ENCODE results near the gene TEAD4. TPM values are rescaled to one million over a fixed set of nuclear protein-coding genes. Genes with fewer than 3 reads are reported as not detected.

TEAD4 gene
- total and polyA plus RNA-seq, 2 donors: 1.6 to 15.1 TPM

- Histone ChIP-seq H3K27me3 (ENCODE audit: control insufficient read depth in 2 of 2, insufficient read depth in 1 of 2, low read length in 1 of 2) (peaks cover 0 to 11% of the 10 kb centered on the region in 2 donors), H3K4me3 (ENCODE audit: low read length in 2 of 2) (no peak overlapping the region), H3K27ac (ENCODE audit: low read depth in 1 of 2, low read length in 1 of 2) (no peak overlapping the region), H3K9me3 (ENCODE audit: control insufficient read depth in 2 of 2, insufficient read depth in 1 of 2, low read length in 1 of 2) (no peaks in the 10 kb centered on the region), H3K36me3 (ENCODE audit: control insufficient read depth in 2 of 2, insufficient read depth in 2 of 2, low read length in 1 of 2) (no peaks in the 10 kb centered on the region), H3K4me1 (ENCODE audit: control insufficient read depth in 2 of 2, insufficient read depth in 2 of 2, low read length in 2 of 2) (no peaks in the 10 kb centered on the region)
- no peak for DNase-seq (ENCODE audit: low read depth in 6 of 9, low spot score in 9 of 9)
- 97% methylated on average over 11 of the region's 11 CpGs for WGBS
These were observed 58.1 kb downstream of the TEAD4 start for GRCh38 chr12:3017281-3017680.

GRCh38 chr12:3018284-3019004 is 59.2 kb downstream of the TEAD4 start:
- Histone ChIP-seq H3K4me1 (ENCODE audit: control insufficient read depth in 2 of 2, insufficient read depth in 2 of 2, low read length in 2 of 2) (no peaks in the 10 kb centered on the region), H3K4me3 (ENCODE audit: low read length in 2 of 2) (no peak overlapping the region), H3K36me3 (ENCODE audit: control insufficient read depth in 2 of 2, insufficient read depth in 2 of 2, low read length in 1 of 2) (no peaks in the 10 kb centered on the region), H3K9me3 (ENCODE audit: control insufficient read depth in 2 of 2, insufficient read depth in 1 of 2, low read length in 1 of 2) (no peaks in the 10 kb centered on the region), H3K27ac (ENCODE audit: low read depth in 1 of 2, low read length in 1 of 2) (no peak overlapping the region), H3K27me3 (ENCODE audit: control insufficient read depth in 2 of 2, insufficient read depth in 1 of 2, low read length in 1 of 2) (peaks cover 0 to 11% of the 10 kb centered on the region in 2 donors)
- WGBS: 94% methylated on average over 15 of the region's 15 CpGs
- DNase-seq (ENCODE audit: low read depth in 6 of 9, low spot score in 9 of 9): no peak

- H3K27me3 ChIP-seq (ENCODE audit: control insufficient read depth in 2 of 2, insufficient read depth in 1 of 2, low read length in 1 of 2): peaks cover 0 to 11% of the 10 kb centered on the region in 2 donors
- no peaks in the 10 kb centered on the region for H3K36me3 ChIP-seq (ENCODE audit: control insufficient read depth in 2 of 2, insufficient read depth in 2 of 2, low read length in 1 of 2)
- H3K27ac ChIP-seq (ENCODE audit: low read depth in 1 of 2, low read length in 1 of 2): no peak overlapping the region
- no peaks in the 10 kb centered on the region for H3K4me1 ChIP-seq (ENCODE audit: control insufficient read depth in 2 of 2, insufficient read depth in 2 of 2, low read length in 2 of 2)
- no peaks in the 10 kb centered on the region for H3K9me3 ChIP-seq (ENCODE audit: control insufficient read depth in 2 of 2, insufficient read depth in 1 of 2, low read length in 1 of 2)
- WGBS: 91% methylated on average over 25 of the region's 25 CpGs
- no peak for DNase-seq (ENCODE audit: low read depth in 6 of 9, low spot score in 9 of 9)
- H3K4me3 ChIP-seq (ENCODE audit: low read length in 2 of 2): no peak overlapping the region
These were observed 59.9 kb downstream of the TEAD4 start for GRCh38 chr12:3019005-3019680.

DNA sequence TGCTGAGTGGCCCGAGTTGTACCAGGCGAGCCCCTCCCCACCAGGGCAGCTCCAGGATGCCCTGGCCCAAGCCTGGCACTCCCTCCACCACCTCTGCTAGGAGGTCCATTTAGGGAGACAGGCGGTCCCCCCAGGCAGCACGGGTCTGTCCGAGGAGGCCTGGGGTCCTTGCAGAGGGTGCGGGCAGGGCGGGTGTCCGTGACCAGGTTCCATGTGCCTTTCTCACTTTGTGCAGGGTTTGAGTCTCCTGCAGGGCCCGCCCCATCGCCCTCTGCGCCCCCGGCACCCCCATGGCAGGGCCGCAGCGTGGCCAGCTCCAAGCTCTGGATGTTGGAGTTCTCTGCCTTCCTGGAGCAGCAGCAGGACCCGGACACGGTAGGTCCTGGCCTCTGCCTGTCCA is 61.2 kb downstream of the TEAD4 start:
- WGBS: 97% methylated on average over 16 of the region's 16 CpGs
- Histone ChIP-seq H3K36me3 (ENCODE audit: control insufficient read depth in 2 of 2, insufficient read depth in 2 of 2, low read length in 1 of 2) (no peaks in the 10 kb centered on the region), H3K4me3 (ENCODE audit: low read length in 2 of 2) (no peak overlapping the region), H3K4me1 (ENCODE audit: control insufficient read depth in 2 of 2, insufficient read depth in 2 of 2, low read length in 2 of 2) (no peaks in the 10 kb centered on the region), H3K27me3 (ENCODE audit: control insufficient read depth in 2 of 2, insufficient read depth in 1 of 2, low read length in 1 of 2) (no peaks in the 10 kb centered on the region), H3K9me3 (ENCODE audit: control insufficient read depth in 2 of 2, insufficient read depth in 1 of 2, low read length in 1 of 2) (no peaks in the 10 kb centered on the region), H3K27ac (ENCODE audit: low read depth in 1 of 2, low read length in 1 of 2) (no peak overlapping the region)
- no peak for DNase-seq (ENCODE audit: low read depth in 6 of 9, low spot score in 9 of 9)

DNA sequence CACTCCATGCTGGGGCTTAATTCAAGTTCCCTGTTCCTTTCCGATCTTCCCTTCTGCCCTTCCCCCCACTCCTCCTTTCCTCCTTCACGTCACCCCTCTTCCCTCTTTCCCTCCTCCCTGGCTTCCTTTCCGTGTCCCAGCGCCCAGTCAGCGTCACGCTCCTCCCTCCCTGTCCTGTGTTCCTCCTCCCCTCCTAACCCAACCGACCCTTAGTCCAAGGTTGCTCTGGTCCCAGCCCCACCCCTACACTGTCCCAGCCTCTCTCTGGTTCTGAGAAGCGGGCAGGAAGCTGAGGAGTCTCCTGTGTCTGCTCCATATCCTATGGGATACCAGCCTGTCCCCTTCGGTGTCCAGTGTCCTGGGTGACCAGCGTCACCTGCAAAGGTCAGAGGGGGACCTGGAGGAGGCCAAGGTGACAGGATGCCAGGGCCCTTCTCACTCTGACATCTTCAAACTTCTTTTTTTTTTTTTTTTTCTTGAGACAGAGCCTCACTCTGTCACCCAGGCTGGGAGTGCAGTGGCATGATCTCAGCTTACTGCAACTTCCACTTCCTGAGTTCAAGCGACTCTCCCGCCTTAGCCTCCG is 61.7 kb downstream of the TEAD4 start:
- no peak overlapping the region for H3K4me3 ChIP-seq (ENCODE audit: low read length in 2 of 2)
- H3K27me3 ChIP-seq (ENCODE audit: control insufficient read depth in 2 of 2, insufficient read depth in 1 of 2, low read length in 1 of 2): no peaks in the 10 kb centered on the region
- 92% methylated on average over 13 of the region's 13 CpGs for WGBS
- no peak overlapping the region for H3K27ac ChIP-seq (ENCODE audit: low read depth in 1 of 2, low read length in 1 of 2)
- DNase-seq (ENCODE audit: low read depth in 6 of 9, low spot score in 9 of 9): no peak
- no peaks in the 10 kb centered on the region for H3K4me1 ChIP-seq (ENCODE audit: control insufficient read depth in 2 of 2, insufficient read depth in 2 of 2, low read length in 2 of 2)
- no peaks in the 10 kb centered on the region for H3K36me3 ChIP-seq (ENCODE audit: control insufficient read depth in 2 of 2, insufficient read depth in 2 of 2, low read length in 1 of 2)
- no peaks in the 10 kb centered on the region for H3K9me3 ChIP-seq (ENCODE audit: control insufficient read depth in 2 of 2, insufficient read depth in 1 of 2, low read length in 1 of 2)

- no peaks in the 10 kb centered on the region for H3K36me3 ChIP-seq (ENCODE audit: control insufficient read depth in 2 of 2, insufficient read depth in 2 of 2, low read length in 1 of 2)
- 94% methylated on average over 9 of the region's 9 CpGs for WGBS
- no peak overlapping the region for H3K4me3 ChIP-seq (ENCODE audit: low read length in 2 of 2)
- no peak overlapping the region for H3K27ac ChIP-seq (ENCODE audit: low read depth in 1 of 2, low read length in 1 of 2)
- no peaks in the 10 kb centered on the region for H3K9me3 ChIP-seq (ENCODE audit: control insufficient read depth in 2 of 2, insufficient read depth in 1 of 2, low read length in 1 of 2)
- no peak for DNase-seq (ENCODE audit: low read depth in 6 of 9, low spot score in 9 of 9)
- H3K27me3 ChIP-seq (ENCODE audit: control insufficient read depth in 2 of 2, insufficient read depth in 1 of 2, low read length in 1 of 2): no peaks in the 10 kb centered on the region
- no peaks in the 10 kb centered on the region for H3K4me1 ChIP-seq (ENCODE audit: control insufficient read depth in 2 of 2, insufficient read depth in 2 of 2, low read length in 2 of 2)
These were observed 63.2 kb downstream of the TEAD4 start for GRCh38 chr12:3022411-3022810.

- Histone ChIP-seq H3K4me3 (ENCODE audit: low read length in 2 of 2) (no peak overlapping the region), H3K36me3 (ENCODE audit: control insufficient read depth in 2 of 2, insufficient read depth in 2 of 2, low read length in 1 of 2) (no peaks in the 10 kb centered on the region), H3K27ac (ENCODE audit: low read depth in 1 of 2, low read length in 1 of 2) (no peak overlapping the region)
These were observed 63.8 kb downstream of the TEAD4 start for GRCh38 chr12:3022961-3023360.

GRCh38 chr12:3028108-3028507 is 68.9 kb downstream of the TEAD4 start:
- Histone ChIP-seq H3K27me3 (ENCODE audit: control insufficient read depth in 2 of 2, insufficient read depth in 1 of 2, low read length in 1 of 2) (no peaks in the 10 kb centered on the region), H3K4me1 (ENCODE audit: control insufficient read depth in 2 of 2, insufficient read depth in 2 of 2, low read length in 2 of 2) (no peaks in the 10 kb centered on the region), H3K9me3 (ENCODE audit: control insufficient read depth in 2 of 2, insufficient read depth in 1 of 2, low read length in 1 of 2) (no peaks in the 10 kb centered on the region), H3K27ac (ENCODE audit: low read depth in 1 of 2, low read length in 1 of 2) (no peak overlapping the region), H3K36me3 (ENCODE audit: control insufficient read depth in 2 of 2, insufficient read depth in 2 of 2, low read length in 1 of 2) (no peaks in the 10 kb centered on the region), H3K4me3 (ENCODE audit: low read length in 2 of 2) (no peak overlapping the region)
- DNase-seq (ENCODE audit: low read depth in 6 of 9, low spot score in 9 of 9): no peak
- WGBS: 88% methylated on average over 7 of the region's 7 CpGs

More at GRCh38 chr12:3022961-3023360, 63.8 kb downstream of the TEAD4 start:
- 97% methylated on average over 8 of the region's 8 CpGs for WGBS
- DNase-seq (ENCODE audit: low read depth in 6 of 9, low spot score in 9 of 9): no peak
- H3K9me3 ChIP-seq (ENCODE audit: control insufficient read depth in 2 of 2, insufficient read depth in 1 of 2, low read length in 1 of 2): no peaks in the 10 kb centered on the region
- no peaks in the 10 kb centered on the region for H3K27me3 ChIP-seq (ENCODE audit: control insufficient read depth in 2 of 2, insufficient read depth in 1 of 2, low read length in 1 of 2)
- H3K4me1 ChIP-seq (ENCODE audit: control insufficient read depth in 2 of 2, insufficient read depth in 2 of 2, low read length in 2 of 2): no peaks in the 10 kb centered on the region

GRCh38 chr12:3030821-3031429 is 71.7 kb downstream of the TEAD4 start:
- Histone ChIP-seq H3K27me3 (ENCODE audit: control insufficient read depth in 2 of 2, insufficient read depth in 1 of 2, low read length in 1 of 2) (no peaks in the 10 kb centered on the region), H3K4me1 (ENCODE audit: control insufficient read depth in 2 of 2, insufficient read depth in 2 of 2, low read length in 2 of 2) (no peaks in the 10 kb centered on the region), H3K27ac (ENCODE audit: low read depth in 1 of 2, low read length in 1 of 2) (no peak overlapping the region), H3K9me3 (ENCODE audit: control insufficient read depth in 2 of 2, insufficient read depth in 1 of 2, low read length in 1 of 2) (no peaks in the 10 kb centered on the region), H3K4me3 (ENCODE audit: low read length in 2 of 2) (no peak overlapping the region), H3K36me3 (ENCODE audit: control insufficient read depth in 2 of 2, insufficient read depth in 2 of 2, low read length in 1 of 2) (no peaks in the 10 kb centered on the region)
- DNase-seq (ENCODE audit: low read depth in 6 of 9, low spot score in 9 of 9): no peak
- 95% methylated on average over 21 of the region's 21 CpGs for WGBS

Measured in thymus (tissue), 11 donors.